GM12864 (cell line): ENCODE results near the gene KIF26B.

Experiments used
- DNase-seq: peaks from one replicate; pipeline ENCODE4 v3.0.0-alpha.2; 2011; ENCODE audit warnings: low read depth
- H3K4me3 ChIP-seq: 2 replicates; pipeline ENCODE4 v1.5.1; 2011; ENCODE audit warnings: mild to moderate bottlenecking, low read depth, low read length, control low read depth
- CTCF ChIP-seq: IDR thresholded peaks from 2 replicates; pipeline ENCODE4 v1.5.1; 2011; ENCODE audit warnings: low read depth, mild to moderate bottlenecking, moderate library complexity, low read length, control low read depth, inconsistent platforms; ENCODE audit errors: missing control alignments

KIF26B gene

DNA sequence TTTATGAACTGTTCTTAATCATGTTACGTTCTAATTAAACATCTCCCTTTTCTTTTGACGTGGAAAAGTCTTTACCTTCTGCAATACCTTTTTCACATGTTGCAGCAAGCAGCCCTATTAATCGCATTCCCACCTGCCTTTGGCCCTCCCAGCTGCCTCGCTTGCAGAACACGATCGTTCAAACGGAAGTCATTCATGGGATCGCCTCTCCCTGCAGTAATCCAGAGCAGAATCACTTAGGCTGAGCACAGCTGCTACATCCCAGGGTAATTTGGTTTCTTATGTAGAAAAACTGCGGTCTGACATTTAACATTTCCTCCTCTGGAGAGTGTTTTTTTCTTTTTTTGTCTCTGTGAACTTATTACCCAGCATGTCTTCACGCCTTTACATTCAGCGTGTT, 206.3 kb downstream of the KIF26B start:
- no peak for TF ChIP-seq CTCF
- no peak overlapping the region for H3K4me3 ChIP-seq
- no peak for DNase-seq

DNA sequence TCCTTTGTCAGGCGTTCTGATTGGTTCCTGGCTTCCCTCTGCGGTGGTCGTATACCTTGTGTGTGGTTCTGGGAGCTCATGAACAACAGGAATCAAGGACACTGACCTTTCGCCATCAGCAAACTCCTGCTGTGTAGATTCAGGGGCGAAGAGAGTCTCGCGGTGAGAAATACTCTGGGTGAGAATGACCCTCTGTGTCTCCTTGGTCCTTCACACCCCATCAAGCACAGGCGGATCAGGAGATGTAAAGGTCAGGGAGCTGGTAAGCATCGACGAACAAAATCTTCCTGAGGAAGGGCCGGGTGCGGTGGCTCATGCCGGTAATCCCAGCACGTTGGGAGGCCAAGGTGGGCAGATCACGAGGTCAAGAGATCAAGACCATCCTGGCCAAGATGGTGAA, 207.2 kb downstream of the KIF26B start:
- H3K4me3 ChIP-seq, result no peak overlapping the region
- DNase-seq, result no peak
- TF ChIP-seq CTCF, result no peak

- TF ChIP-seq CTCF, result no peak
- H3K4me3 ChIP-seq, result no peak overlapping the region
- no peak for DNase-seq
Measured at GRCh38 chr1:245363461-245364200, 208.8 kb downstream of the KIF26B start.

DNA sequence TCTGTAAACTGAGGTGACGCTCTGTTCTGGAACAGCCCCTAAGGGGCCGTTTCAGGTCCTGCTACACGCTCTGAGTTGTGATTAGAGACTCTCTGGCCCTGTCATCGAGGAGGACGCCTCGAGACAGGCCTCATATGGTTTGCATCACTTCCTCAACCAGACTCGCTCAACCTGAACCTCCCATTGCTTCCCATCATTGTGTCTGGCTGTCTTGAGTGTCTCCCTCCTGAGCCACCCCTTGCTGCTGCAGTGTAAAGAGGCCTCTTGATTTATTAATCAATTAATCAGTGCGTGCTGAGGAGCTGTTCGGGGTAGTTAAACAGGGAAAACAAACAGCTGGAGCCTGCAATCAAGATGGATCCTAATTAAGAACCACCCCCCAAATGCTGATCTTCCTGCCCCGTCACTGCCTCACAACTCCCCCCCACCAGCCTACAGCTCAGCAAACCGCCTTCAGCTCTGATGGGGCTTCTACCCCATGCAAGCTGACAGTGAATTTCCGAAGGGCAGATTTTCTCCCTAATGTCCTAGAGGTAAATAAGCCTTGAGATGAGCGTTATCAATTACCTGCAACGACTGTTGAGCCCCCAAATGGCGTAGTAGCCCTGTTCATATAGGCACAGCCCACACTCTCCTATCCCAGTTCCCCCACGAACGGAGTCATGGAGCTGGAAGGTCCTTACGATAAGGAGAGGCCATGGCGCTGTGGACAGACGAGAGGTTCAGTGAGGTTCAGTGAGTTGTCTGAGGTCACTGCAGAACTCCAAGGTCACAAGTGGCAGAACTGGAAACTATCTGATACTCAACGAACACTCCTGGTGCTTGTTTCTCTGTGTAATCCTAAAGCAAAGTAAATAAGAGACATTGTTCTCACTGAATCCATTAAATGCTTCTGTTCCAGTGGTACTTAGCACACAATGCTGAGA, 210.6 kb downstream of the KIF26B start:
- no peak for TF ChIP-seq CTCF
- H3K4me3 ChIP-seq, result no peak overlapping the region
- DNase-seq, result no peak

- TF ChIP-seq CTCF, result no peak
- no peak for DNase-seq
- no peak overlapping the region for H3K4me3 ChIP-seq
Measured at GRCh38 chr1:245366886-245367285, 212.1 kb downstream of the KIF26B start.

- no peak for TF ChIP-seq CTCF
- no peak overlapping the region for H3K4me3 ChIP-seq
- no peak for DNase-seq
Measured at GRCh38 chr1:245370175-245370825, 215.5 kb downstream of the KIF26B start.
